ENCODE results near the gene TIMM44.

- no peak for TF ChIP-seq CTCF (IDR thresholded peaks at IDR 0.05)
- TF ChIP-seq POLR2A (IDR thresholded peaks at IDR 0.05) = no peak
These were observed 55.2 kb downstream of the TIMM44 start, which contains the start of gene LRRC8E for GRCh38 chr19:7888145-7888825.

Data from testis (tissue), 2 donors.